Cortex of kidney (tissue), 1 donor: ENCODE results near the gene DCANP1.

Experiments
- DNase-seq: peaks from one replicate; lab custom pipeline; 2025; lab: John Stamatoyannopoulos, UW

The DCANP1 gene

GRCh38 chr5:135423146-135423845 lies 23.9 kb downstream of the DCANP1 start:
- no peak for DNase-seq

GRCh38 chr5:135422419-135422818 lies 24.7 kb downstream of the DCANP1 start:
- no peak for DNase-seq

GRCh38 chr5:135417083-135417482 lies 30.1 kb downstream of the DCANP1 start:
- no peak for DNase-seq

GRCh38 chr5:135405082-135405481 lies 42.1 kb downstream of the DCANP1 start:
- no peak for DNase-seq

- no peak for DNase-seq
Observed at GRCh38 chr5:135402031-135402430, 45.1 kb downstream of the DCANP1 start.

GRCh38 chr5:135400866-135401265 lies 46.3 kb downstream of the DCANP1 start:
- DNase-seq, result no peak

- no peak for DNase-seq
Observed at GRCh38 chr5:135399794-135400542, 47.2 kb downstream of the DCANP1 start.

GRCh38 chr5:135398855-135399793 lies 48.0 kb downstream of the DCANP1 start, which contains the start of gene MACROH2A1:
TSS of gene MACROH2A1 (minus strand) at chr5:135399231. CDS start at chr5:135389093, 10,138 bp downstream.
- no peak for DNase-seq

GRCh38 chr5:135398160-135398854 lies 48.8 kb downstream of the DCANP1 start:
- no peak for DNase-seq

- DNase-seq, result no peak
Observed at GRCh38 chr5:135397084-135397483, 50.1 kb downstream of the DCANP1 start.

- no peak for DNase-seq
Observed at GRCh38 chr5:135396459-135397055, 50.6 kb downstream of the DCANP1 start.

- no peak for DNase-seq
Observed at GRCh38 chr5:135395866-135396265, 51.3 kb downstream of the DCANP1 start.

GRCh38 chr5:135395451-135395850 lies 51.7 kb downstream of the DCANP1 start:
- no peak for DNase-seq
